Activated CD4-positive, alpha-beta T cell treated with anti-CD3 and anti-CD28 coated beads, Interleukin-2, amount 50 U/mL, for 24 hours (primary cell): ENCODE measurements around the gene MPP7.

ENCODE experiments used
- DNase-seq, 2 donors: peaks; one replicate each; pipeline ENCODE4 v3.0.0-alpha.2; 2020; ENCODE audit warnings: low read depth in 1 of 2, low spot score in 1 of 2

MPP7 gene

GRCh38 chr10:28307267-28307666, 4.4 kb upstream of the MPP7 start:
- DNase-seq, result no peak

- DNase-seq, result no peak
These were observed 2.7 kb upstream of the MPP7 start for GRCh38 chr10:28305553-28305952.

GRCh38 chr10:28304032-28304571, 1.2 kb upstream of the MPP7 start:
- no peak for DNase-seq

- no peak for DNase-seq
These were observed 739 bp downstream of the MPP7 start for GRCh38 chr10:28302012-28302637.

- DNase-seq, result no peak
These were observed 2.8 kb downstream of the MPP7 start for GRCh38 chr10:28300027-28300426.

- no peak for DNase-seq
These were observed 3.9 kb downstream of the MPP7 start for GRCh38 chr10:28298951-28299350.

GRCh38 chr10:28296023-28296422, 6.8 kb downstream of the MPP7 start:
- no peak for DNase-seq

- no peak for DNase-seq
These were observed 7.5 kb downstream of the MPP7 start for GRCh38 chr10:28295336-28295735.

- DNase-seq, result no peak
These were observed 8.1 kb downstream of the MPP7 start for GRCh38 chr10:28294809-28295208.

GRCh38 chr10:28294169-28294532, 8.7 kb downstream of the MPP7 start:
- no peak for DNase-seq

GRCh38 chr10:28293236-28294168, 9.4 kb downstream of the MPP7 start:
- no peak for DNase-seq

- peak in 1 of 2 donors; percentile 45 for DNase-seq
These were observed 11.0 kb downstream of the MPP7 start for GRCh38 chr10:28291881-28292297.

- DNase-seq, result no peak
These were observed 17.0 kb downstream of the MPP7 start for GRCh38 chr10:28285816-28286215.

GRCh38 chr10:28284126-28284525, 18.7 kb downstream of the MPP7 start:
- DNase-seq, result no peak

GRCh38 chr10:28283251-28283650, 19.6 kb downstream of the MPP7 start:
- no peak for DNase-seq

- no peak for DNase-seq
These were observed 20.5 kb downstream of the MPP7 start for GRCh38 chr10:28282336-28282735.

GRCh38 chr10:28281726-28282315, 21.0 kb downstream of the MPP7 start:
- no peak for DNase-seq

GRCh38 chr10:28280652-28281051, 22.2 kb downstream of the MPP7 start:
- DNase-seq, result no peak

- DNase-seq, result no peak
These were observed 23.0 kb downstream of the MPP7 start for GRCh38 chr10:28279878-28280277.

GRCh38 chr10:28278842-28279241, 24.0 kb downstream of the MPP7 start:
- no peak for DNase-seq

GRCh38 chr10:28276384-28276783, 26.5 kb downstream of the MPP7 start:
- no peak for DNase-seq

- DNase-seq, result no peak
These were observed 28.4 kb downstream of the MPP7 start for GRCh38 chr10:28274475-28274874.
